A549 (cell line): ENCODE data around the gene E2F7. TPM values are rescaled to one million over a fixed set of nuclear protein-coding genes. Genes with fewer than 3 reads are reported as not detected.

Experiments used
- ATAC-seq, 2 experiments: fragments of 200-7000 bp in 1 of 2; fragments of >200 bp in 1 of 2; cut with Nextera tagmentation in 1 of 2; cut with Tn5 transposase in 1 of 2; 3 replicates each; pipeline versions ENCODE4 v1.8.0 to v1.9.1; 2018 to 2020; ENCODE audit warnings: mild to moderate bottlenecking in 1 of 2, moderate library complexity in 1 of 2
- CTCF ChIA-PET: fragments of 300-600 bp; sonication (Branson Sonifier 250); formaldehyde crosslinking; extraction: SDS; loops from one replicate; lab custom pipeline; 2021; ENCODE audit warnings: antibody characterized with exemption, inconsistent platforms; lab: Yijun Ruan, JAX
- POLR2A ChIA-PET: fragments of 350-600 bp; formaldehyde crosslinking; extraction: SDS; loops from one replicate; lab custom pipeline; 2021; ENCODE audit warnings: antibody characterized with exemption, inconsistent platforms; lab: Yijun Ruan, JAX
- DNase-seq, 2 experiments: peaks; one replicate each; pipeline versions ENCODE4 v3.0.0 to v3.0.0-alpha.2; 2011 to 2016; ENCODE audit warnings: low read depth in 1 of 2, low spot score in 1 of 2
- FAIRE-seq: peaks from 2 replicates; lab custom pipeline; 2011; peaks lifted over from hg19 to GRCh38; lab: Jason Lieb, UNC
- H3K27ac ChIP-seq, 2 experiments: fragments of >200 bp; sonication (Bioruptor Twin); formaldehyde crosslinking; 3 replicates each; pipeline ENCODE4 v1.5.1; 2016 to 2017
- H3K4me1 ChIP-seq: fragments of >200 bp; sonication (Bioruptor Twin); formaldehyde crosslinking; 3 replicates; pipeline ENCODE4 v1.6.1; 2016
- H3K4me2 ChIP-seq: fragments of >200 bp; sonication (Bioruptor Twin); formaldehyde crosslinking; 3 replicates; pipeline ENCODE4 v1.6.1; 2016
- H3K4me3 ChIP-seq: fragments of >200 bp; sonication (Bioruptor Twin); formaldehyde crosslinking; 3 replicates; pipeline ENCODE4 v1.5.1; 2016
- H3K9me3 ChIP-seq: fragments of >200 bp; sonication (Bioruptor Twin); formaldehyde crosslinking; 3 replicates; pipeline ENCODE4 v1.6.1; 2016
- CBX8 ChIP-seq: fragments of 200-600 bp; sonication (generic); IDR thresholded peaks from 2 replicates; pipeline ENCODE4 v1.6.1; 2016
- FOSL2 ChIP-seq, 2 experiments: fragments of 450-650 bp in 1 of 2; fragments of >200 bp in 1 of 2; sonication (Bioruptor Twin) in 1 of 2; formaldehyde crosslinking; IDR thresholded peaks; 2 replicates each; pipeline versions ENCODE4 v1.5.0 to v1.6.1; 2016 to 2020; ENCODE audit warnings: mild to moderate bottlenecking in 1 of 2, moderate library complexity in 1 of 2
- HDAC2 ChIP-seq: fragments of 200-600 bp; sonication (generic); IDR thresholded peaks from 2 replicates; pipeline ENCODE4 v1.6.1; 2016
- HOXB13 ChIP-seq: fragments of 250-450 bp; sonication (Bioruptor Pico); IDR thresholded peaks from 2 replicates; pipeline ENCODE4 v1.5.0; 2020; ENCODE audit warnings: low read depth, mild to moderate bottlenecking, moderate library complexity
- HOXB5 ChIP-seq: fragments of 250-450 bp; sonication (Bioruptor Pico); IDR thresholded peaks from 2 replicates; pipeline ENCODE4 v1.5.0; 2020; ENCODE audit warnings: mild to moderate bottlenecking, moderate library complexity
- MYC ChIP-seq: IDR thresholded peaks from 2 replicates; pipeline ENCODE4 v1.6.1; 2012; ENCODE audit warnings: mild to moderate bottlenecking, inconsistent platforms, low read length, improper control_type of control experiment, borderline replicate concordance
- NR3C1 ChIP-seq: fragments of >200 bp; sonication (Bioruptor Twin); formaldehyde crosslinking; IDR thresholded peaks from 3 replicates; pipeline ENCODE4 v1.6.1; 2017
- PHF8 ChIP-seq: fragments of 200-600 bp; sonication (generic); IDR thresholded peaks from 2 replicates; pipeline ENCODE4 v1.6.1; 2016; ENCODE audit warnings: low read depth, mild to moderate bottlenecking, antibody characterized with exemption, moderate library complexity, borderline replicate concordance
- RAD21 ChIP-seq, 2 experiments: fragments of >200 bp in 1 of 2; sonication (Bioruptor Twin) in 1 of 2; formaldehyde crosslinking in 1 of 2; IDR thresholded peaks in 1 of 2; conservative IDR thresholded peaks in 1 of 2; 2 replicates in 1 of 2; 3 replicates in 1 of 2; pipeline ENCODE4 v1.6.1; 2012 to 2018; ENCODE audit warnings: inconsistent platforms in 1 of 2
- RCOR1 ChIP-seq: fragments of 150-350 bp; IDR thresholded peaks from 2 replicates; pipeline ENCODE4 v1.6.1; 2014; ENCODE audit warnings: antibody characterized with exemption, low read length, low read depth
- RNF2 ChIP-seq: fragments of 200-600 bp; sonication (generic); IDR thresholded peaks from 2 replicates; pipeline ENCODE4 v1.6.1; 2016; ENCODE audit warnings: low read depth, mild to moderate bottlenecking, antibody characterized with exemption, moderate library complexity, borderline replicate concordance
- TFCP2L1 ChIP-seq: fragments of 250-450 bp; sonication (Bioruptor Pico); IDR thresholded peaks from 2 replicates; pipeline ENCODE4 v1.5.0; 2021; ENCODE audit warnings: mild to moderate bottlenecking
- ZFP36 ChIP-seq: fragments of 450-650 bp; IDR thresholded peaks from 2 replicates; pipeline ENCODE4 v1.6.1; 2014; ENCODE audit warnings: borderline replicate concordance; ENCODE audit not compliant: partially characterized antibody
- WGBS: methylation state at CpG from one replicate; pipeline ENCODE4 v1.1.6; 2017; ENCODE audit errors: missing lambda C conversion rate; 5-methylcytosine and 5-hydroxymethylcytosine counted together
- polyA plus RNA-seq, 4 experiments: library from polyadenylated mRNA; depleted of rRNA in 3 of 4; stranded (reverse); fragments of >200 nt; fragmentation: RNase III in 1 of 4; extraction: RNeasy Plus Mini Kit Qiagen cat#74134 plus additional on column Dnase treatment in 1 of 4; gene quantifications; 2 replicates in 3 of 4; 3 replicates in 1 of 4; pipeline ENCODE4 v1.2.3, GENCODE V29; 2011 to 2017
- TF ChIP-seq, protein P1 (sequence below): IDR thresholded peaks from 2 replicates; pipeline ENCODE4 v1.6.1; 2012
- TF ChIP-seq, protein P2 (sequence below): fragments of >200 bp; sonication (Bioruptor Twin); formaldehyde crosslinking; IDR thresholded peaks from 3 replicates; pipeline ENCODE4 v1.6.1; 2016
- TF ChIP-seq, protein P3 (sequence below): fragments of 200-600 bp; sonication (generic); IDR thresholded peaks from 2 replicates; pipeline ENCODE4 v1.6.1; 2016; ENCODE audit warnings: antibody characterized with exemption, mild to moderate bottlenecking, moderate library complexity
- TF ChIP-seq, protein P4 (sequence below): fragments of 450-650 bp; IDR thresholded peaks from 2 replicates; pipeline ENCODE4 v1.6.1; 2014; ENCODE audit warnings: antibody characterized with exemption
- TF ChIP-seq, protein P5 (sequence below): IDR thresholded peaks from 2 replicates; pipeline ENCODE4 v1.6.1; 2012; ENCODE audit warnings: low read depth, borderline replicate concordance
- TF ChIP-seq, protein P6 (sequence below): fragments of 250-450 bp; sonication (Bioruptor Pico); IDR thresholded peaks from 2 replicates; pipeline ENCODE4 v1.5.0; 2020; ENCODE audit warnings: low read depth, mild to moderate bottlenecking, moderate library complexity

E2F7 gene
- polyA plus RNA-seq, 2 of the 4 experiments (the other 2 are of a cell fraction) = 5.0 to 12.2 TPM

DNA sequence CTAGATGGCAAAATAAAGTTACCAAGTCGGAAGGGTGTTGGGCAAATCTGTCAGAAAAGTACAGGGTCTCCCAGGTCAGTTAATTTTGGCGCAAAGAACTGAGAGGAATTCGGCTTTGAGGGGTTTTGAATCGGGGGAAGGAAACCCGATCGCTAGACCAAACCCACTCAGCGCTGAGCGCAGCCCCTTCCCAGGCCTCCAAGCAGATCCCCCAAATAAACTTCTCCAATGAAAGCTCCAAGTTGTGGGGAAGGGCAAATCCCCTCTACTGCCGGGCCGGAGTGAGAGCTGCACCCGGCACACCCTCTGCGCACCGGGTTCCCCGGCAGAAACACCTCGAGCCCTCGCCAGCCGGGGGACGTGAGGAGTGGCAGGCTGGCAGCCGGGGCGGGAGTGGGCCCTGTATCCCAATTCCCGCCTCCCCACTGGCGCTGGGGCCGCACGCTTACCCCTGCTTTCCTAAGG is 441 bp downstream of the E2F7 start:
- H3K4me3 ChIP-seq = peak overlapping the region; percentile 79
- peak in 1 of 2 experiments; percentile 58 for DNase-seq
- 0% methylated on average over 10 of the region's 24 CpGs for WGBS
- H3K4me2 ChIP-seq = peak overlapping the region; percentile 90
- ChIA-PET POLR2A (no interaction called here), CTCF (interaction anchor here (0.5 kb wide), 1 partner anchor 8 kb away, joined by 3 read pairs; no protein-coding TSS in a partner anchor)
- no peaks in the 10 kb centered on the region for H3K9me3 ChIP-seq
- no peak for TF ChIP-seq RAD21 (conservative IDR thresholded peaks at IDR 0.05 in 1 of 2, IDR thresholded peaks at IDR 0.05 in 1 of 2)
- 0 out of 2 replicates have a peak, but pooled peaks have one; percentile 26 for TF ChIP-seq RNF2
- TF ChIP-seq, protein P1, sequence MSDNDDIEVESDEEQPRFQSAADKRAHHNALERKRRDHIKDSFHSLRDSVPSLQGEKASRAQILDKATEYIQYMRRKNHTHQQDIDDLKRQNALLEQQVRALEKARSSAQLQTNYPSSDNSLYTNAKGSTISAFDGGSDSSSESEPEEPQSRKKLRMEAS = 0 out of 2 replicates have a peak, but pooled peaks have one; percentile 48
- peaks cover 11% of the 10 kb centered on the region; the same call in 2 of the 3 replicates for H3K4me1 ChIP-seq
- no peak for FAIRE-seq
- H3K27ac ChIP-seq = peak overlapping the region; percentile 73 to 88
- ATAC-seq = peak; percentile 70 to 74

DNA sequence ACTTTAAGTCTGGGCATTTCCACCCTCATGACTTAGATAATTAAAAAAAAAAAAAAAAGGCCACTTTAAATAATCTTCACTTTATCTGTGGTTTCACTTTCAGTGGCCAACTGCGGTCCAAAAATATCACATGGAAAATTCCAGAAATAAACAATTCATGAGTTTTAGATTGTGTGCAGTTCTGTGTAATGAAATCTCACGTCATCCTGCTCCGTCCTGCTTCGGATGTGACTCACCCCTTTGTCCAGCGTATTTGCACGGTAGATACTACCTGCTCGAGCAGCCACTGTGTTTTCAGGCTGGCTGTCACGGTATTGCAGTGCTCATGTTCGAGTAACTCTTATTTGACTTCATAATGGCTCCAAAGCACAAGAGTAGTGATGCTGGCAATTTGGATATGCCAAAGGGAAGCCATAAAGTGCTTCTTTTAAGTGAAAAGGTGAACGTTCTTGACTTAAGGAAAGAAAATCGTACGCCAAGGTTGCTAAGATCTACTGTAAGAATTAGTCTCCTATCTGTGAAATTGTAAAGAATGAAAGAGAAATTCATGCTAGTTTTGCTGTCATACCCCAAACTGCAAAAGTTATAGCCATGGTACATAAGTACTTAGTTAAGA is 2.4 kb downstream of the E2F7 start:
- H3K27ac ChIP-seq = no peak overlapping the region
- H3K4me1 ChIP-seq = peaks cover 11% of the 10 kb centered on the region; the same call in 2 of the 3 replicates
- ATAC-seq (no peak), DNase-seq (no peak), FAIRE-seq (no peak)
- TF ChIP-seq, protein P2, sequence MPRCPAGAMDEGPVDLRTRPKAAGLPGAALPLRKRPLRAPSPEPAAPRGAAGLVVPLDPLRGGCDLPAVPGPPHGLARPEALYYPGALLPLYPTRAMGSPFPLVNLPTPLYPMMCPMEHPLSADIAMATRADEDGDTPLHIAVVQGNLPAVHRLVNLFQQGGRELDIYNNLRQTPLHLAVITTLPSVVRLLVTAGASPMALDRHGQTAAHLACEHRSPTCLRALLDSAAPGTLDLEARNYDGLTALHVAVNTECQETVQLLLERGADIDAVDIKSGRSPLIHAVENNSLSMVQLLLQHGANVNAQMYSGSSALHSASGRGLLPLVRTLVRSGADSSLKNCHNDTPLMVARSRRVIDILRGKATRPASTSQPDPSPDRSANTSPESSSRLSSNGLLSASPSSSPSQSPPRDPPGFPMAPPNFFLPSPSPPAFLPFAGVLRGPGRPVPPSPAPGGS = no peak
- TF ChIP-seq HOXB5 (CRISPR knock-in tag) (no peak), NR3C1 (no peak), TFCP2L1 (CRISPR knock-in tag) (no peak), CBX8 (no peak), RCOR1 (no peak), FOSL2 (IDR thresholded peaks at IDR 0.05) (no peak), FOSL2 (CRISPR knock-in tag; IDR thresholded peaks at IDR 0.05) (no peak), MYC (no peak), RAD21 (conservative IDR thresholded peaks at IDR 0.05 in 1 of 2, IDR thresholded peaks at IDR 0.05 in 1 of 2) (no peak), ZFP36 (no peak), HOXB13 (CRISPR knock-in tag) (no peak), PHF8 (no peak), HDAC2 (no peak)
- TF ChIP-seq, protein P3, sequence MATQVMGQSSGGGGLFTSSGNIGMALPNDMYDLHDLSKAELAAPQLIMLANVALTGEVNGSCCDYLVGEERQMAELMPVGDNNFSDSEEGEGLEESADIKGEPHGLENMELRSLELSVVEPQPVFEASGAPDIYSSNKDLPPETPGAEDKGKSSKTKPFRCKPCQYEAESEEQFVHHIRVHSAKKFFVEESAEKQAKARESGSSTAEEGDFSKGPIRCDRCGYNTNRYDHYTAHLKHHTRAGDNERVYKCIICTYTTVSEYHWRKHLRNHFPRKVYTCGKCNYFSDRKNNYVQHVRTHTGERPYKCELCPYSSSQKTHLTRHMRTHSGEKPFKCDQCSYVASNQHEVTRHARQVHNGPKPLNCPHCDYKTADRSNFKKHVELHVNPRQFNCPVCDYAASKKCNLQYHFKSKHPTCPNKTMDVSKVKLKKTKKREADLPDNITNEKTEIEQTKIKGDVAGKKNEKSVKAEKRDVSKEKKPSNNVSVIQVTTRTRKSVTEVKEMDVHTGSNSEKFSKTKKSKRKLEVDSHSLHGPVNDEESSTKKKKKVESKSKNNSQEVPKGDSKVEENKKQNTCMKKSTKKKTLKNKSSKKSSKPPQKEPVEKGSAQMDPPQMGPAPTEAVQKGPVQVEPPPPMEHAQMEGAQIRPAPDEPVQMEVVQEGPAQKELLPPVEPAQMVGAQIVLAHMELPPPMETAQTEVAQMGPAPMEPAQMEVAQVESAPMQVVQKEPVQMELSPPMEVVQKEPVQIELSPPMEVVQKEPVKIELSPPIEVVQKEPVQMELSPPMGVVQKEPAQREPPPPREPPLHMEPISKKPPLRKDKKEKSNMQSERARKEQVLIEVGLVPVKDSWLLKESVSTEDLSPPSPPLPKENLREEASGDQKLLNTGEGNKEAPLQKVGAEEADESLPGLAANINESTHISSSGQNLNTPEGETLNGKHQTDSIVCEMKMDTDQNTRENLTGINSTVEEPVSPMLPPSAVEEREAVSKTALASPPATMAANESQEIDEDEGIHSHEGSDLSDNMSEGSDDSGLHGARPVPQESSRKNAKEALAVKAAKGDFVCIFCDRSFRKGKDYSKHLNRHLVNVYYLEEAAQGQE = no peak
- TF ChIP-seq, protein P4, sequence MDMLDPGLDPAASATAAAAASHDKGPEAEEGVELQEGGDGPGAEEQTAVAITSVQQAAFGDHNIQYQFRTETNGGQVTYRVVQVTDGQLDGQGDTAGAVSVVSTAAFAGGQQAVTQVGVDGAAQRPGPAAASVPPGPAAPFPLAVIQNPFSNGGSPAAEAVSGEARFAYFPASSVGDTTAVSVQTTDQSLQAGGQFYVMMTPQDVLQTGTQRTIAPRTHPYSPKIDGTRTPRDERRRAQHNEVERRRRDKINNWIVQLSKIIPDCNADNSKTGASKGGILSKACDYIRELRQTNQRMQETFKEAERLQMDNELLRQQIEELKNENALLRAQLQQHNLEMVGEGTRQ = no peak
- TF ChIP-seq, protein P5, sequence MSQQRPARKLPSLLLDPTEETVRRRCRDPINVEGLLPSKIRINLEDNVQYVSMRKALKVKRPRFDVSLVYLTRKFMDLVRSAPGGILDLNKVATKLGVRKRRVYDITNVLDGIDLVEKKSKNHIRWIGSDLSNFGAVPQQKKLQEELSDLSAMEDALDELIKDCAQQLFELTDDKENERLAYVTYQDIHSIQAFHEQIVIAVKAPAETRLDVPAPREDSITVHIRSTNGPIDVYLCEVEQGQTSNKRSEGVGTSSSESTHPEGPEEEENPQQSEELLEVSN = no peak
- TF ChIP-seq, protein P6, sequence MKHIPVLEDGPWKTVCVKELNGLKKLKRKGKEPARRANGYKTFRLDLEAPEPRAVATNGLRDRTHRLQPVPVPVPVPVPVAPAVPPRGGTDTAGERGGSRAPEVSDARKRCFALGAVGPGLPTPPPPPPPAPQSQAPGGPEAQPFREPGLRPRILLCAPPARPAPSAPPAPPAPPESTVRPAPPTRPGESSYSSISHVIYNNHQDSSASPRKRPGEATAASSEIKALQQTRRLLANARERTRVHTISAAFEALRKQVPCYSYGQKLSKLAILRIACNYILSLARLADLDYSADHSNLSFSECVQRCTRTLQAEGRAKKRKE (CRISPR knock-in tag) = no peak
- no peak overlapping the region for H3K4me3 ChIP-seq
- no peak overlapping the region for H3K4me2 ChIP-seq
- H3K9me3 ChIP-seq = no peaks in the 10 kb centered on the region
- ChIA-PET POLR2A (no interaction called here), CTCF (no interaction called here)
- WGBS = 92% methylated on average over 12 of the region's 12 CpGs
